HT1080 (cell line): ENCODE measurements around the gene PPP1R26. TPM values are rescaled to one million over a fixed set of nuclear protein-coding genes. Genes with fewer than 3 reads are reported as not detected.

Source experiments
- DNase-seq: peaks from one replicate; pipeline ENCODE4 v3.0.0-alpha.2; 2015; ENCODE audit warnings: low read depth
- total RNA-seq: library from RNA; depleted of rRNA; stranded (reverse); fragments of >200 nt; shearing (Covaris generic); gene quantifications from 2 replicates; pipeline ENCODE4 v1.2.3, GENCODE V29; 2014

PPP1R26 gene
- total RNA-seq, 1 experiment from 2014 or later, result 36.2 TPM

GRCh38 chr9:135488013-135488330 is 8.4 kb downstream of the PPP1R26 start:
- DNase-seq, result no peak

GRCh38 chr9:135488527-135488926 is 8.9 kb downstream of the PPP1R26 start:
- DNase-seq, result no peak

- no peak for DNase-seq
Measured at GRCh38 chr9:135489188-135489906, 9.8 kb downstream of the PPP1R26 start.

DNA sequence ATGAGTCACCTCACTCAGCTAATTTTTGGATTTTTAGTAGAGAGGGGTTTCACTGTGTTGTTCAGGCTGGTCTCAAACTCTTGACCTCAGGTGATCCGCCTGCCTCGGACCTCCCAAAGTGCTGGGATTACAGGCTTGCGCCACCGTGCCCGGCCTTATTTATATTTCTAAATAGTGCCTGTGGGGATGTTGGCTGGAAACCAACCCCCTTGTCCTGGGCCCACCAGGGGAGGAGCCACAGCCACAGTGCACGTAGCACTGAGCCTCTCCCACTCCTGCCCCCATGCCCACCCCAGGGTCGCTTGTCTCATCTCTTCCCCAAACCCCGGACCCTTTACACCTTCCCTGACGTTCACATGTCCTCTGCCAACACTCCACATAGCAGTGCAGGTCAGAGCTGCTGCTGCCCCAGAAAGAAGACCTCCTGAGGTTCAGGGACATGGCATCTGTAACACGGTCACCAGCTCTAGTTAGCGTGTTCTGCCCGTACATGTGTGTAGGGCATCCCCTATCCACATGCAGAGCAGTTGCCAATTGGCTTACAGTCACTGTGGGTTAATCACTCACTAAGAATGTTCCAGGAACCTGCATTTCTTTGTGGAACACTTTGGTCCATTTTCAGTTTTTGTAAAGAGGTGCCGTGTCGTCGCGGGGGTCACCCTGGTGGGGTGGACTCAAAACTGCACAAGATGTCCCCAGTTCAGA is 10.7 kb downstream of the PPP1R26 start:
- no peak for DNase-seq

GRCh38 chr9:135490980-135491464 is 11.4 kb downstream of the PPP1R26 start:
- no peak for DNase-seq

DNA sequence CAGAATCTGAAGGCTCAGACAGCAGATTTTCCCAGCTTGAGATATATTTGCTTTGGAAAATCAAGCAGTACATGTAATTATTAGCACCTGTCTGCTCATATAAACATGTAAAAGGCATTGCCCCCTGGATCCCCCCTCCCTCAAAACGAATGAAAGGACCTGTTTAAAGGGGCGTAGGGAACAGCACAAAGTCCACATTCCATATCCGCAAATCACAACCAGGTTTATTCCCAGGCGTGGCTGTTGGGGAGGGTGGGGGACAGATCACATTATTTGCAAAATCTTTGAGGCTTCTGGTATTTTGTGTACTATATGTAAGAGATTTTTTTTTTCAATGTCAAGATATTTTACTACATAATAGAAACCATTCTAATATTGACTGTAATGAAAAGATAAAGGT is 12.2 kb downstream of the PPP1R26 start:
- no peak for DNase-seq

GRCh38 chr9:135492886-135493669 is 13.5 kb downstream of the PPP1R26 start:
- no peak for DNase-seq

GRCh38 chr9:135494791-135495559 is 15.4 kb downstream of the PPP1R26 start:
- DNase-seq, result no peak

DNA sequence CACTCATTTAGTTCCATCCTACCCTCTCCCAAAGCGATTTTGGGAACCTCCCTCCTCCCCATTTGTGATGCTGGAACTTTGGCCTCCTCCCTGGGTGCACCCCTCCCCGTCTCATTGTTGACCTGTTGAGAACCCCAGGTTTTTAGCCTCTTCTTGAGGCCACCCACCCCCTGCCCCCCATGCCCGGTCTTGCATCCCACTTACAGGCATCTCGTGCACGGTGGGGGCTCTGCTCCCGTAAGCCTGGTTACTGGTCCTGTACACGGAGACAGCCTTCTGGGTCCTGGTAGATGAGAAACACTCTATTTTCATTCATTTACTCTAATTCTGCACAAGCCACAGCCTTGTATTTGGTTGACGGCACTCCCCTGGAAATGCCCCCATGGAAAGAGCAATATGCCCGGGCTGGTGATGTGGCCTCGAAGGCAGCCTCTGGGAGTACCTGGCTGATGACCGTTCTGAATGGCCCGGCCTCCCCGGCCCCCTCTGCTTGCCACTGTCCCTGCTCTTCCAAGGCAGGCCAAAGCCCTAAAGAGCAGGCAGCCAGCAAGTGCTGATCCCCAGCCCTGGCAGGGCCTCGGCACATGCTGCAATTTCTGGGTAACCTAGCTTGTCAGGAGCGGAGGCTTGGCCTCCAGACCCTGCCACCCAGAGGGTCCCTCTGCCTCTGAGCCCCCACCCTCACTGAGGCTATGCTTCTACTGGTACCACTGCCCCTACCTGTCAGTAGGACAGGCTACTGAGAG is 19.0 kb downstream of the PPP1R26 start:
- no peak for DNase-seq

GRCh38 chr9:135499326-135500070 is 19.9 kb downstream of the PPP1R26 start:
- peak; percentile 78 for DNase-seq

- no peak for DNase-seq
Measured at GRCh38 chr9:135500071-135500524, 20.5 kb downstream of the PPP1R26 start.

GRCh38 chr9:135500525-135501260 is 21.1 kb downstream of the PPP1R26 start, which contains the start of gene MRPS2:
Gene MRPS2 (plus strand): TSS chr9:135500682. CDS start chr9:135500711, 29 bp downstream.
- peak; percentile 75 for DNase-seq

- no peak for DNase-seq
Measured at GRCh38 chr9:135501261-135502167, 21.9 kb downstream of the PPP1R26 start.

GRCh38 chr9:135502168-135502872 is 22.7 kb downstream of the PPP1R26 start:
- no peak for DNase-seq

- DNase-seq, result no peak
Measured at GRCh38 chr9:135502873-135503321, 23.3 kb downstream of the PPP1R26 start.

DNA sequence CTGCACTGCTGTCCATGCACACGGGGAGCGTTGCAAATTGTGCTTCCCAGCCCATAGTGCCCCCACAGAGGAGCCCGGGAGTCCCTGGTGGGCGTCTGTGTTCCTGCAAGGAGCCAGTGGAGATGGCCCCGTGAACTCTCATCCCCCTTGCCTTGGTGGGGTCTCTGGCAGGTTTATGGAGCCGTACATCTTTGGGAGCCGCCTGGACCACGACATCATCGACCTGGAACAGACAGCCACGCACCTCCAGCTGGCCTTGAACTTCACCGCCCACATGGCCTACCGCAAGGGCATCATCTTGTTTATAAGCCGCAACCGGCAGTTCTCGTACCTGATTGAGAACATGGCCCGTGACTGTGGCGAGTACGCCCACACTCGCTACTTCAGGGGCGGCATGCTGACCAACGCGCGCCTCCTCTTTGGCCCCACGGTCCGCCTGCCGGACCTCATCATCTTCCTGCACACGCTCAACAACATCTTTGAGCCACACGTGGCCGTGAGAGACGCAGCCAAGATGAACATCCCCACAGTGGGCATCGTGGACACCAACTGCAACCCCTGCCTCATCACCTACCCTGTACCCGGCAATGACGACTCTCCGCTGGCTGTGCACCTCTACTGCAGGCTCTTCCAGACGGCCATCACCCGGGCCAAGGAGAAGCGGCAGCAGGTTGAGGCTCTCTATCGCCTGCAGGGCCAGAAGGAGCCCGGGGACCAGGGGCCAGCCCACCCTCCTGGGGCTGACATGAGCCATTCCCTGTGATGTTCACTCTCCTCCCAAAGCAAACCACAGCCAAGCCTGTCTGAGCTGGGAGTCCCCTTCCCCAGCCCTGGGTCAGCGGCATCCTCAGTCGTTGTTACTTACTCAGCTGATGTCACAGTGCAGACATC is 24.0 kb downstream of the PPP1R26 start:
- no peak for DNase-seq
